T-helper 2 cell treated with Interferon-gamma antibody and Interleukin-4, amounts not matched to agents 100 ng/mL and 5 ng/mL, for 36 hours (primary cell): Measurements from ENCODE around the gene SMIM27. TPM values are rescaled to one million over a fixed set of nuclear protein-coding genes. Genes with fewer than 3 reads are reported as not detected.
"Not testable (repeated sequence)": the region's sequence is repeated elsewhere in the genome, so short reads cannot be mapped to it uniquely, and the experiment has no call there.

Source experiments
- intact Hi-C: fragments of 100-400 bp; cut with micrococcal nuclease; formaldehyde crosslinking; loops from one replicate; pipeline ENCODE4 v1.15.1; 2023
- total RNA-seq: library from RNA; stranded (reverse); gene quantifications from 2 replicates; pipeline ENCODE4 v1.2.3, GENCODE V29; 2022

The SMIM27 gene
- total RNA-seq, 1 donor from 2014 or later: 11.9 TPM

GRCh38 chr9:32590898-32591297 is 38.8 kb downstream of the SMIM27 start:
- intact Hi-C loops: no loop called here

- intact Hi-C loops: no loop called here
Observed at GRCh38 chr9:32596096-32596865, 44.2 kb downstream of the SMIM27 start.

- intact Hi-C loops: no loop called here
Observed at GRCh38 chr9:32596936-32597335, 44.8 kb downstream of the SMIM27 start.

GRCh38 chr9:32599021-32599420 is 46.9 kb downstream of the SMIM27 start:
- intact Hi-C loops: not testable (repeated sequence)

Other genes with a start within 250 kb of the SMIM27 start
- 8.8 and 9.8 TPM in 2 replicates for gene ACO1, start 167.7 kb upstream of the SMIM27 start, total RNA-seq
- 14.4 and 15.2 TPM in 2 replicates for gene RIGI, start 26.1 kb upstream of the SMIM27 start, total RNA-seq
- gene TOPORS, start 259 bp downstream of the SMIM27 start, total RNA-seq: 12.0 and 12.4 TPM in 2 replicates
- 40.1 and 44.3 TPM in 2 replicates for gene NDUFB6, start 20.8 kb downstream of the SMIM27 start, total RNA-seq
- 0.05 and 0.07 TPM in 2 replicates for gene TAF1L, start 83.3 kb downstream of the SMIM27 start, total RNA-seq
- not detected in 2 replicates for gene TMEM215, start 231.2 kb downstream of the SMIM27 start, total RNA-seq